Esophagus muscularis mucosa (tissue), 3 donors: ENCODE data around the gene GRIN3A.
A peak's percentile ranks its signal among the peaks of the same experiment; 100 is the strongest.

Experiments
- CTCF ChIP-seq, 3 experiments: fragments of 200-600 bp in 2 of 3; fragments of 450-650 bp in 1 of 3; sonication (generic) in 2 of 3; IDR thresholded peaks; one replicate each; pipeline ENCODE4 v1.5.1; 2017 to 2019; ENCODE audit warnings: antibody characterized with exemption in 3 of 3, mild to moderate bottlenecking in 2 of 3, moderate library complexity in 1 of 3
- POLR2A ChIP-seq: fragments of 450-650 bp; IDR thresholded peaks from one replicate; pipeline ENCODE4 v1.6.1; 2017; ENCODE audit warnings: antibody characterized with exemption, moderate library complexity, mild to moderate bottlenecking, low read depth
- POLR2AphosphoS5 ChIP-seq, 2 donors: sonication (generic); formaldehyde crosslinking; IDR thresholded peaks; one replicate each; pipeline ENCODE4 v1.6.1; 2017; ENCODE audit warnings: antibody characterized with exemption in 2 of 2

- TF ChIP-seq CTCF (IDR thresholded peaks at IDR 0.05), result peak; percentile 52 to 62 (median 57)
- TF ChIP-seq POLR2A, result no peak
- TF ChIP-seq POLR2AphosphoS5 (IDR thresholded peaks at IDR 0.05), result no peak
These were observed 136.3 kb downstream of the GRIN3A start for GRCh38 chr9:101601904-101602765.
